HepG2 (cell line): ENCODE results near the gene CCDC57. TPM values are rescaled to one million over a fixed set of nuclear protein-coding genes. Genes with fewer than 3 reads are reported as not detected.
A peak's percentile ranks its signal among the peaks of the same experiment; 100 is the strongest.

Experiments
- ATRX ChIP-seq: sonication (generic); formaldehyde crosslinking; IDR thresholded peaks from 2 replicates; pipeline ENCODE4 v1.4.0; 2020; ENCODE audit warnings: missing genetic modification reagents, borderline replicate concordance
- GPBP1L1 ChIP-seq: sonication (generic); formaldehyde crosslinking; IDR thresholded peaks from 2 replicates; pipeline ENCODE4 v1.5.0; 2020; ENCODE audit warnings: mild to moderate bottlenecking, missing genetic modification reagents
- HINFP ChIP-seq: sonication (generic); formaldehyde crosslinking; IDR thresholded peaks from 2 replicates; pipeline ENCODE4 v1.4.0; 2020; ENCODE audit warnings: low read depth, mild to moderate bottlenecking, missing genetic modification reagents
- HOXA5 ChIP-seq: sonication (generic); formaldehyde crosslinking; IDR thresholded peaks from 2 replicates; pipeline ENCODE4 v1.4.0; 2020; ENCODE audit warnings: missing genetic modification reagents
- NCOA1 ChIP-seq: sonication (generic); formaldehyde crosslinking; IDR thresholded peaks from 2 replicates; pipeline ENCODE4 v1.9.0; 2021; ENCODE audit warnings: missing genetic modification reagents
- NCOR1 ChIP-seq: fragments of 200-600 bp; sonication (generic); IDR thresholded peaks from 2 replicates; pipeline ENCODE4 v1.7.0; 2017; ENCODE audit warnings: antibody characterized with exemption, low read length, borderline replicate concordance
- PLRG1 ChIP-seq: fragments of 450-650 bp; conservative IDR thresholded peaks from 2 replicates; pipeline ENCODE4 v1.6.1; 2016
- STAT5B ChIP-seq: sonication (generic); formaldehyde crosslinking; IDR thresholded peaks from 2 replicates; pipeline ENCODE4 v1.4.0; 2020; ENCODE audit warnings: missing genetic modification reagents
- TFDP2 ChIP-seq: sonication (generic); formaldehyde crosslinking; IDR thresholded peaks from 2 replicates; pipeline ENCODE4 v1.4.0; 2020; ENCODE audit warnings: missing genetic modification reagents
- THAP8 ChIP-seq: sonication (generic); formaldehyde crosslinking; IDR thresholded peaks from 2 replicates; pipeline ENCODE4 v1.5.1; 2020; ENCODE audit warnings: missing genetic modification reagents, mild to moderate bottlenecking, borderline replicate concordance
- TSC22D2 ChIP-seq: sonication (generic); formaldehyde crosslinking; IDR thresholded peaks from 2 replicates; pipeline ENCODE4 v1.5.1; 2020; ENCODE audit warnings: missing genetic modification reagents, mild to moderate bottlenecking, borderline replicate concordance
- ZMYM2 ChIP-seq: sonication (generic); formaldehyde crosslinking; IDR thresholded peaks from 2 replicates; pipeline ENCODE4 v1.8.0; 2022; ENCODE audit warnings: mild to moderate bottlenecking, missing genetic modification reagents
- ZNF142 ChIP-seq: sonication (generic); formaldehyde crosslinking; IDR thresholded peaks from 2 replicates; pipeline ENCODE4 v1.4.0; 2020; ENCODE audit warnings: missing genetic modification reagents
- ZNF232 ChIP-seq: sonication (generic); formaldehyde crosslinking; IDR thresholded peaks from 2 replicates; pipeline ENCODE4 v1.4.0; 2020; ENCODE audit warnings: missing genetic modification reagents, borderline replicate concordance
- ZNF414 ChIP-seq: sonication (generic); formaldehyde crosslinking; IDR thresholded peaks from 2 replicates; pipeline ENCODE4 v1.5.0; 2020; ENCODE audit warnings: missing genetic modification reagents
- ZNF629 ChIP-seq: sonication (generic); formaldehyde crosslinking; conservative IDR thresholded peaks from 2 replicates; pipeline ENCODE4 v1.5.0; 2020; ENCODE audit warnings: missing genetic modification reagents
- ZNF781 ChIP-seq: sonication (generic); formaldehyde crosslinking; IDR thresholded peaks from 2 replicates; pipeline ENCODE4 v1.5.1; 2020; ENCODE audit warnings: borderline replicate concordance, mild to moderate bottlenecking, missing genetic modification reagents; ENCODE audit errors: not compliant biosample characterization
- polyA plus RNA-seq, 8 experiments: library from polyadenylated mRNA; depleted of rRNA in 3 of 8; stranded (reverse) in 7 of 8; unstranded in 1 of 8; fragments of >200 nt; fragmentation: Illumina TruSeq in 4 of 8; extraction: Trizol in 4 of 8; gene quantifications; 2 replicates each; pipeline versions ENCODE4 v1.2.1 to v1.2.3, GENCODE V29; 2011 to 2016; ENCODE audit warnings: low read depth in 4 of 8, missing spikeins in 1 of 8, mixed read lengths in 1 of 8; ENCODE audit not compliant: insufficient read depth in 1 of 8
- total RNA-seq, 5 experiments: library from RNA; depleted of rRNA; stranded (reverse); fragments of >200 nt; fragmentation: Illumina TruSeq; extraction: Trizol; gene quantifications; 2 replicates each; pipeline ENCODE4 v1.2.3, GENCODE V29; 2016; ENCODE audit warnings: low read depth in 1 of 5

The CCDC57 gene
- total and polyA plus RNA-seq, 2 of the 13 experiments (the other 11 are each of a cell fraction or from before 2014, with no cell fraction given) = 59.3 to 59.9 TPM

- TF ChIP-seq HINFP (CRISPR knock-in tag) (peak; percentile 69; the same call in 1 of the 2 replicates), PLRG1 (no peak), NCOA1 (CRISPR knock-in tag) (no peak), ZNF781 (no peak), TSC22D2 (CRISPR knock-in tag) (peak; percentile 61; the same call in 1 of the 2 replicates), STAT5B (CRISPR knock-in tag) (no peak), TFDP2 (CRISPR knock-in tag) (no peak), ZNF414 (0 out of 2 replicates have a peak, but pooled peaks have one; percentile 25), ATRX (CRISPR knock-in tag) (no peak), ZNF629 (CRISPR knock-in tag) (no peak; the same call in 1 of the 2 replicates), THAP8 (CRISPR knock-in tag) (no peak), ZNF232 (CRISPR knock-in tag) (no peak), HOXA5 (CRISPR knock-in tag) (no peak), NCOR1 (no peak), ZNF142 (peak; percentile 25), GPBP1L1 (CRISPR knock-in tag) (no peak), ZMYM2 (CRISPR knock-in tag) (no peak)
Observed at GRCh38 chr17:82228842-82229697, 16.4 kb upstream of the CCDC57 start, which contains the start of gene SLC16A3 (continued).
